Liver (tissue), 9 donors: ENCODE measurements around the gene TP53I13. TPM values are rescaled to one million over a fixed set of nuclear protein-coding genes. Genes with fewer than 3 reads are reported as not detected.

Source experiments
- DNase-seq: peaks from one replicate; pipeline ENCODE4 v3.0.0-alpha.2; 2017; ENCODE audit warnings: low spot score
- H3K27ac ChIP-seq, 2 donors: one replicate each; pipeline ENCODE4 v1.7.0; 2013; ENCODE audit warnings: inconsistent platforms in 2 of 2, low read length in 2 of 2, control low read depth in 1 of 2, low read depth in 1 of 2, mild to moderate bottlenecking in 1 of 2
- H3K27me3 ChIP-seq, 4 donors: one replicate each; pipeline versions ENCODE4 v1.6.1 to v1.7.0; 2013; ENCODE audit warnings: low read length in 3 of 4, inconsistent platforms in 1 of 4, mild to moderate bottlenecking in 1 of 4, moderate library complexity in 1 of 4; ENCODE audit not compliant: control insufficient read depth in 4 of 4, insufficient read depth in 4 of 4
- H3K36me3 ChIP-seq, 4 donors: one replicate each; pipeline versions ENCODE4 v1.6.1 to v1.7.0; 2013; ENCODE audit warnings: low read length in 3 of 4, mild to moderate bottlenecking in 3 of 4, low read depth in 1 of 4, moderate library complexity in 1 of 4; ENCODE audit not compliant: control insufficient read depth in 4 of 4, insufficient read depth in 3 of 4
- H3K4me1 ChIP-seq, 4 donors: one replicate each; pipeline versions ENCODE4 v1.6.1 to v1.7.0; 2013; ENCODE audit warnings: low read length in 3 of 4, mild to moderate bottlenecking in 3 of 4, moderate library complexity in 1 of 4; ENCODE audit not compliant: control insufficient read depth in 4 of 4, insufficient read depth in 4 of 4
- H3K4me3 ChIP-seq, 3 donors: one replicate each; pipeline versions ENCODE4 v1.6.1 to v1.7.0; 2013; ENCODE audit warnings: low read length in 3 of 3, control low read depth in 1 of 3, low read depth in 1 of 3, mild to moderate bottlenecking in 1 of 3
- H3K9ac ChIP-seq, 2 donors: one replicate each; pipeline ENCODE4 v1.7.0; 2013; ENCODE audit warnings: low read length in 2 of 2, mild to moderate bottlenecking in 2 of 2, moderate library complexity in 2 of 2, control low read depth in 1 of 2, low read depth in 1 of 2
- H3K9me3 ChIP-seq, 4 donors: one replicate each; pipeline versions ENCODE4 v1.6.1 to v1.7.0; 2013; ENCODE audit warnings: low read length in 3 of 4; ENCODE audit not compliant: control insufficient read depth in 4 of 4
- EGR1 ChIP-seq, 2 donors: IDR thresholded peaks; 2 replicates each; pipeline ENCODE4 v1.6.1; 2016 to 2018; ENCODE audit warnings: antibody characterized with exemption in 2 of 2, low read depth in 2 of 2
- FOXA1 ChIP-seq: IDR thresholded peaks from 2 replicates; pipeline ENCODE4 v1.6.1; 2016; ENCODE audit warnings: antibody characterized with exemption
- FOXA2 ChIP-seq: IDR thresholded peaks from 2 replicates; pipeline ENCODE4 v1.6.1; 2016; ENCODE audit warnings: antibody characterized with exemption
- GABPA ChIP-seq, 2 donors: IDR thresholded peaks in 1 of 2; conservative IDR thresholded peaks in 1 of 2; 2 replicates each; pipeline ENCODE4 v1.6.1; 2016; ENCODE audit warnings: antibody characterized with exemption in 2 of 2, mild to moderate bottlenecking in 1 of 2, moderate library complexity in 1 of 2
- HNF4A ChIP-seq, 2 donors: conservative IDR thresholded peaks; 2 replicates each; pipeline ENCODE4 v1.6.1; 2016; ENCODE audit warnings: antibody characterized with exemption in 2 of 2, mild to moderate bottlenecking in 2 of 2
- HNF4G ChIP-seq: IDR thresholded peaks from 2 replicates; pipeline ENCODE4 v1.6.1; 2016; ENCODE audit warnings: antibody characterized with exemption
- JUND ChIP-seq, 2 donors: IDR thresholded peaks; 2 replicates each; pipeline ENCODE4 v1.6.1; 2016; ENCODE audit warnings: antibody characterized with exemption in 2 of 2
- NR2F2 ChIP-seq: IDR thresholded peaks from 2 replicates; pipeline ENCODE4 v1.6.1; 2016; ENCODE audit warnings: antibody characterized with exemption
- RAD21 ChIP-seq, 2 donors: IDR thresholded peaks; 2 replicates each; pipeline ENCODE4 v1.6.1; 2016; ENCODE audit warnings: antibody characterized with exemption in 2 of 2, mild to moderate bottlenecking in 2 of 2
- RXRA ChIP-seq, 2 donors: IDR thresholded peaks; 2 replicates each; pipeline ENCODE4 v1.6.1; 2017 to 2018; ENCODE audit warnings: antibody characterized with exemption in 2 of 2, mild to moderate bottlenecking in 1 of 2
- SP1 ChIP-seq: IDR thresholded peaks from 2 replicates; pipeline ENCODE4 v1.6.1; 2018; ENCODE audit warnings: antibody characterized with exemption, mild to moderate bottlenecking
- TAF1 ChIP-seq: conservative IDR thresholded peaks from 2 replicates; pipeline ENCODE4 v1.6.1; 2016; ENCODE audit warnings: antibody characterized with exemption, mild to moderate bottlenecking
- YY1 ChIP-seq: IDR thresholded peaks from 2 replicates; pipeline ENCODE4 v1.6.1; 2016; ENCODE audit warnings: antibody characterized with exemption, mild to moderate bottlenecking
- WGBS: extraction: QIAGEN DNeasy Blood & Tissue Kit; methylation state at CpG from one replicate; pipeline ENCODE4 v1.1.7; 2013; 5-methylcytosine and 5-hydroxymethylcytosine counted together
- polyA plus RNA-seq, 2 donors: library from polyadenylated mRNA; stranded (reverse) in 1 of 2; unstranded in 1 of 2; fragments of 200-250 nt in 1 of 2; fragments of >200 nt in 1 of 2; fragmentation: Nextera tagmentation in 1 of 2; extraction: Ambion mirVana in 1 of 2; gene quantifications; one replicate each; pipeline versions ENCODE4 v1.2.1 to v1.2.3, GENCODE V29; 2013 to 2015
- total RNA-seq, 2 donors: library from RNA; depleted of rRNA; stranded (reverse); fragments of >200 nt; gene quantifications; one replicate each; pipeline ENCODE4 v1.2.3, GENCODE V29; 2014
- TF ChIP-seq, protein P1 (sequence below): IDR thresholded peaks from 2 replicates; pipeline ENCODE4 v1.6.1; 2016; ENCODE audit warnings: antibody characterized with exemption
- TF ChIP-seq, protein P2 (sequence below): fragments of 150-350 bp; IDR thresholded peaks from 2 replicates; pipeline ENCODE4 v1.5.1; 2017; ENCODE audit warnings: improper control_type of control experiment, low read depth, low read length; ENCODE audit not compliant: missing input control
- TF ChIP-seq, protein P3 (sequence below): IDR thresholded peaks from 2 replicates; pipeline ENCODE4 v1.6.1; 2016; ENCODE audit warnings: antibody characterized with exemption, mild to moderate bottlenecking
- TF ChIP-seq, protein P4 (sequence below): IDR thresholded peaks from 2 replicates; pipeline ENCODE4 v1.6.1; 2016; ENCODE audit warnings: antibody characterized with exemption
- TF ChIP-seq, protein P5 (sequence below): IDR thresholded peaks from 2 replicates; pipeline ENCODE4 v1.6.1; 2016; ENCODE audit warnings: antibody characterized with exemption
- donor health status: healthy.
- donor health status: healthy.
- donor health status: healthy.
- donor health status: healthy.
- donor health status: healthy.

The TP53I13 gene
- total and polyA plus RNA-seq, 4 donors, result 12.2 to 42.6 (median 24.5) TPM

DNA sequence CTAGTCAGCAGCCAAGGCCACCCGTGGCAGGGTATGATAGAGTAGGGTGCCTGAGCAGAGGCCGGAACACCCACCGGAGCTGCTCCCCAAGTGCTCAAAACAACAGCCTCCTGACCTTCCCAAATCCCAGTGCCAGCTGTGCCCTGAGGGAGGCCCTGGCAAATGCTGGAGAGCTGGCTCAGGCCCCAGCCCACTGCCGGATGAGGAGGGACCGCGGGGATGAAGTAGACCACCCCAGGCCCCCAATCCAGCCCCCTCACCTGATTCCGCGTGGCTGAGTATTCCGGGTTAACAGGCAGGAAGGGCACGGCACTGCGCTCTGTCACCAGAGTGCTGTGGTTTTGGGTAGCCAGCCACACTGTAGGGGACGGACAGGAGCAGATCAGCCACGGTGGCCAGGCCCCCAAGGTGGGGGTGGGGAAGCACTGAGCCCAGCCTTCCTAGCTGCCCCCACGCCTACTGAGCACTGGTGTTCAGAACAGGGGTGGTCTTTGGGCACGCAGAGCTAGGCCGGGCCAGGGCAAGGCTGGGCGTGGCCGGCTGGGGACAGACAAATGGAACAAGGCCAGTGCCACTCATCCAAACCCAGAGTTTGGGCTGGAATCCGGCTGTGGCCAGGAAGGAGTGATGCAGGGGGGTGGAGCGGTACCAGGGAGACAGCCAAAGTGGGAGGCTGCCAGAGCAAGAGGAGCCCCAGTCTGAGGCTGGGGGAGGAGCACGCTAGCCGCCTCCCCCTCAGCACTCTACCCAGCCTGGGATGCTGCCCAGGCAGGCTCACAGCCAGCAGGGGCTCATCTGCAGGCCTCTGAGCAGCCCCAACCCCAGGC lies 9.1 kb downstream of the TP53I13 start:
- 92% methylated on average over 22 of the region's 22 CpGs for WGBS
- Histone ChIP-seq H3K27me3 (no peaks in the 10 kb centered on the region), H3K4me1 (peaks cover 18 to 29% (median 25%) of the 10 kb centered on the region in 4 donors), H3K9ac (no peak overlapping the region), H3K36me3 (peaks cover 0 to 25% (median 6%) of the 10 kb centered on the region in 4 donors), H3K4me3 (no peak overlapping the region), H3K9me3 (no peaks in the 10 kb centered on the region), H3K27ac (no peak overlapping the region)
- TF ChIP-seq, protein P1, sequence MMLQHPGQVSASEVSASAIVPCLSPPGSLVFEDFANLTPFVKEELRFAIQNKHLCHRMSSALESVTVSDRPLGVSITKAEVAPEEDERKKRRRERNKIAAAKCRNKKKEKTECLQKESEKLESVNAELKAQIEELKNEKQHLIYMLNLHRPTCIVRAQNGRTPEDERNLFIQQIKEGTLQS, result no peak
- TF ChIP-seq, protein P2, sequence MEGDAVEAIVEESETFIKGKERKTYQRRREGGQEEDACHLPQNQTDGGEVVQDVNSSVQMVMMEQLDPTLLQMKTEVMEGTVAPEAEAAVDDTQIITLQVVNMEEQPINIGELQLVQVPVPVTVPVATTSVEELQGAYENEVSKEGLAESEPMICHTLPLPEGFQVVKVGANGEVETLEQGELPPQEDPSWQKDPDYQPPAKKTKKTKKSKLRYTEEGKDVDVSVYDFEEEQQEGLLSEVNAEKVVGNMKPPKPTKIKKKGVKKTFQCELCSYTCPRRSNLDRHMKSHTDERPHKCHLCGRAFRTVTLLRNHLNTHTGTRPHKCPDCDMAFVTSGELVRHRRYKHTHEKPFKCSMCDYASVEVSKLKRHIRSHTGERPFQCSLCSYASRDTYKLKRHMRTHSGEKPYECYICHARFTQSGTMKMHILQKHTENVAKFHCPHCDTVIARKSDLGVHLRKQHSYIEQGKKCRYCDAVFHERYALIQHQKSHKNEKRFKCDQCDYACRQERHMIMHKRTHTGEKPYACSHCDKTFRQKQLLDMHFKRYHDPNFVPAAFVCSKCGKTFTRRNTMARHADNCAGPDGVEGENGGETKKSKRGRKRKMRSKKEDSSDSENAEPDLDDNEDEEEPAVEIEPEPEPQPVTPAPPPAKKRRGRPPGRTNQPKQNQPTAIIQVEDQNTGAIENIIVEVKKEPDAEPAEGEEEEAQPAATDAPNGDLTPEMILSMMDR, result no peak
- TF ChIP-seq YY1, result no peak
- TF ChIP-seq NR2F2, result no peak
- TF ChIP-seq SP1, result no peak
- TF ChIP-seq HNF4G, result no peak
- TF ChIP-seq FOXA2, result no peak
- TF ChIP-seq RAD21 (IDR thresholded peaks at IDR 0.05), result no peak
- no peak for TF ChIP-seq JUND (IDR thresholded peaks at IDR 0.05)
- TF ChIP-seq, protein P3, sequence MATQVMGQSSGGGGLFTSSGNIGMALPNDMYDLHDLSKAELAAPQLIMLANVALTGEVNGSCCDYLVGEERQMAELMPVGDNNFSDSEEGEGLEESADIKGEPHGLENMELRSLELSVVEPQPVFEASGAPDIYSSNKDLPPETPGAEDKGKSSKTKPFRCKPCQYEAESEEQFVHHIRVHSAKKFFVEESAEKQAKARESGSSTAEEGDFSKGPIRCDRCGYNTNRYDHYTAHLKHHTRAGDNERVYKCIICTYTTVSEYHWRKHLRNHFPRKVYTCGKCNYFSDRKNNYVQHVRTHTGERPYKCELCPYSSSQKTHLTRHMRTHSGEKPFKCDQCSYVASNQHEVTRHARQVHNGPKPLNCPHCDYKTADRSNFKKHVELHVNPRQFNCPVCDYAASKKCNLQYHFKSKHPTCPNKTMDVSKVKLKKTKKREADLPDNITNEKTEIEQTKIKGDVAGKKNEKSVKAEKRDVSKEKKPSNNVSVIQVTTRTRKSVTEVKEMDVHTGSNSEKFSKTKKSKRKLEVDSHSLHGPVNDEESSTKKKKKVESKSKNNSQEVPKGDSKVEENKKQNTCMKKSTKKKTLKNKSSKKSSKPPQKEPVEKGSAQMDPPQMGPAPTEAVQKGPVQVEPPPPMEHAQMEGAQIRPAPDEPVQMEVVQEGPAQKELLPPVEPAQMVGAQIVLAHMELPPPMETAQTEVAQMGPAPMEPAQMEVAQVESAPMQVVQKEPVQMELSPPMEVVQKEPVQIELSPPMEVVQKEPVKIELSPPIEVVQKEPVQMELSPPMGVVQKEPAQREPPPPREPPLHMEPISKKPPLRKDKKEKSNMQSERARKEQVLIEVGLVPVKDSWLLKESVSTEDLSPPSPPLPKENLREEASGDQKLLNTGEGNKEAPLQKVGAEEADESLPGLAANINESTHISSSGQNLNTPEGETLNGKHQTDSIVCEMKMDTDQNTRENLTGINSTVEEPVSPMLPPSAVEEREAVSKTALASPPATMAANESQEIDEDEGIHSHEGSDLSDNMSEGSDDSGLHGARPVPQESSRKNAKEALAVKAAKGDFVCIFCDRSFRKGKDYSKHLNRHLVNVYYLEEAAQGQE, result no peak
- TF ChIP-seq EGR1 (IDR thresholded peaks at IDR 0.05; ENCODE audit: low read depth in 2 of 2), result no peak
- no peak for TF ChIP-seq RXRA (IDR thresholded peaks at IDR 0.05)
- TF ChIP-seq, protein P4, sequence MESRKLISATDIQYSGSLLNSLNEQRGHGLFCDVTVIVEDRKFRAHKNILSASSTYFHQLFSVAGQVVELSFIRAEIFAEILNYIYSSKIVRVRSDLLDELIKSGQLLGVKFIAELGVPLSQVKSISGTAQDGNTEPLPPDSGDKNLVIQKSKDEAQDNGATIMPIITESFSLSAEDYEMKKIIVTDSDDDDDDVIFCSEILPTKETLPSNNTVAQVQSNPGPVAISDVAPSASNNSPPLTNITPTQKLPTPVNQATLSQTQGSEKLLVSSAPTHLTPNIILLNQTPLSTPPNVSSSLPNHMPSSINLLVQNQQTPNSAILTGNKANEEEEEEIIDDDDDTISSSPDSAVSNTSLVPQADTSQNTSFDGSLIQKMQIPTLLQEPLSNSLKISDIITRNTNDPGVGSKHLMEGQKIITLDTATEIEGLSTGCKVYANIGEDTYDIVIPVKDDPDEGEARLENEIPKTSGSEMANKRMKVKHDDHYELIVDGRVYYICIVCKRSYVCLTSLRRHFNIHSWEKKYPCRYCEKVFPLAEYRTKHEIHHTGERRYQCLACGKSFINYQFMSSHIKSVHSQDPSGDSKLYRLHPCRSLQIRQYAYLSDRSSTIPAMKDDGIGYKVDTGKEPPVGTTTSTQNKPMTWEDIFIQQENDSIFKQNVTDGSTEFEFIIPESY, result no peak
- no peak for TF ChIP-seq GABPA (IDR thresholded peaks at IDR 0.05 in 1 of 2, conservative IDR thresholded peaks at IDR 0.05 in 1 of 2)
- no peak for TF ChIP-seq TAF1
- no peak for TF ChIP-seq FOXA1
- TF ChIP-seq, protein P5, sequence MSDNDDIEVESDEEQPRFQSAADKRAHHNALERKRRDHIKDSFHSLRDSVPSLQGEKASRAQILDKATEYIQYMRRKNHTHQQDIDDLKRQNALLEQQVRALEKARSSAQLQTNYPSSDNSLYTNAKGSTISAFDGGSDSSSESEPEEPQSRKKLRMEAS, result no peak
- TF ChIP-seq HNF4A (conservative IDR thresholded peaks at IDR 0.05), result no peak
- no peak for DNase-seq
